Stimulated activated CD8-positive, alpha-beta memory T cell treated with anti-CD3 and anti-CD28 coated beads, Interleukin-4, amount 100 ng/mL, for 48 hours (primary cell): ENCODE measurements around the gene OCA2.
A peak's percentile ranks its signal among the peaks of the same experiment; 100 is the strongest.

Experiments used
- DNase-seq: peaks from one replicate; pipeline ENCODE4 v3.0.0-alpha.2; 2020

Gene OCA2

DNA sequence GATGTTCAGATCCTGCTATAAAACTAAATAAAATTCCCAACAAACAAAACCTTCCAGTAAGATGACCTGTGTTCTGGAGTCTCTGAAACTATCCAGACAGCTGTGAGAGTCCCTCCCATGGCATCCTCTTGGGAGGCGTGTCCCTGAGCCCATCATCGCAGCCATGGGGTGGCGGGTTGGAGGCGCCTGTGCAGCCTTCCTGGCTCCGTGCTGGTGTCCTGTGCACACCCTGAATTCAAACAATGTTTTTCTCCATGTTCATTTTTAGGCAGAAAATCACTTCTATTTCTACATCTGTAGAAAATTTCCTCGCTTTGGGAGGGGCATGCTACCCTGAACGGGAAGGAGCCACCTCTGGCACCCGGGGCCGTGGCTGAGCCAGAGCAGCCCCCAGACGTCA lies 19.4 kb upstream of the OCA2 start:
- DNase-seq: no peak

DNA sequence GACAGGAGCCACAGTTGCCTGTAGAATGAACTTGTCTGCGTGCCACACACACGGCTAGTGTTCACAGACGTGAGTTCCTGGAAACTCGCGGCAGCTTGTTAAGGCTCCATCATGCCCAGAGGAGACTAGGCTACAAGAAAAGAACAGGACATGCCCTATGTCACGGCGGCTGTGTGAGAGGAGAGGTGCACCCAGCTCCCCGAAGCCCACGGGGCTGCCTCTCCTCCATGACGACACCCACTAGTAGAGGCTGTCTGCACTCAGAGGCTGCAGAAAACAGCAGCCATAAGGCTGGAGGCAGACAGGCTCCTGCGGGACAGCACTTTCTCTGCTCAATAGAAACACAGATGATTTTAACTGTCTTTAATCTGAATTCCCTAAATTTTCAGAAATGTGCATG lies 19.0 kb upstream of the OCA2 start:
- no peak for DNase-seq

DNA sequence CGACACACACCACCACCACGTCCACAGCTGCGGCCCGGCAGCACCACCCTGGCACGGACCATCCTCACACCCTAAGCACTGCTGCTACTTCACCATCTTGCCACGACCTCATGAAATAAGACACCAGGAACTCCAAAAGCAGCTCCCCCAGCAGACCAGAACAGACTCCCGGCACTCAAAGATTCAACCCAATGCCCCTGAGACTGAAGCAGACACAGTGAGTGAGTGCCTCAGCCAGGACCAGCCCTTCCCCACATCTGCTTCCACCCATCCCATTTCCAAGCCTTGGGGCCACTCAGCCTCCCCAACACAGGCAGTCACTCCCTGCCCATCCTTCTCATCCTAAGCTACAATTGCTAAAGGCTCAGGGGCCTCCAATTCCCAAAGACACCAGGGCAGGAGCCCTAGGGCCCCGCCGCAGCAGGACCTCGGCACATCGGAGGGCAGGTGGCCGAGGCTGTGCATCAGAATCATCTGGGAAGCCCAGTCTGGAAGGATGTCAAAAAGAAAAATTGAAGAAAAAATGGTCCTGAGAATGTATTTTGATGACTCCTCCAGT lies 18.4 kb upstream of the OCA2 start:
- DNase-seq: no peak

DNA sequence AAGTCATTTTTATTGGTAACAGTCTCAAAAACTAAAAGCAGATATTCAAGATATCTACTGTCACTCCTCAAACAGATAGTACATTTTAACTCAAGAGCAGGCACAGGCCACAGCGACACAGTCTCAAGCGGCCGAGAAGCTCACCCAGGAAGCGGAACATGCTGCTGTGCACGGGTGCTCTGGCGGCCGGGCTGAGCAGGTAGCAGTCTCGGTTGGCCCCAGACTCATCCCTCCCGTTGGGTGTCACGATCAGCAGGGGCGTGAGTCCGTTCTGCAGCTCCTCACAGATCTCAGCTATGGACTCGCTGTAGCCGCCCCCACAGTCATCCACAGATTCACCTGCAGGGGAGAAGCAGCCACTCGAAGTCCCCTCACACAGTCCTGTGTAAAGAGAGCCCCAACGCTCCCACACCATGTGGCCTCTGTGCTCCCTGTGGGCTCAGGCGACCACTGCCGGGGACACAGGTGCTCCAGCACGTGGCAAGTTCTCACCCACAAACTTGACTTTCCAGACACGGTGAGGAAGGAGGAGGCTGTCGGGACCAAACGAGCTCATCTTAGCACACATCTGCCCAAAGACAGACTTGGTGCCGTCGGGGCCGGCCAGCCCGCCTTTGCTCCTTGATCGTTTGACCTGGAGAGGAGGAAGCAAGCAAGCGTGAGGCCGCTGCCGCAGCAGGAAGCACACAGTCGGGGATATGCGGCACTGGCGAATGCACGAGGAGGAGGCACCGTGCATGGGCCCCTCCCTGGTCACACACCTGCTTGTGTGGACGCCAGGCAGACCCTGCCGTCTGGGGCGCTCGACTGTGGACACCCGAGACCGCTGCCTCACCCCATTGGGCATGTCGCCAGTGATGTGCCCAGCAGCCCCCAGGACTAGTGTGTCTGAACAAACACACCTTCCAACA lies 17.7 kb upstream of the OCA2 start:
- DNase-seq: no peak

DNA sequence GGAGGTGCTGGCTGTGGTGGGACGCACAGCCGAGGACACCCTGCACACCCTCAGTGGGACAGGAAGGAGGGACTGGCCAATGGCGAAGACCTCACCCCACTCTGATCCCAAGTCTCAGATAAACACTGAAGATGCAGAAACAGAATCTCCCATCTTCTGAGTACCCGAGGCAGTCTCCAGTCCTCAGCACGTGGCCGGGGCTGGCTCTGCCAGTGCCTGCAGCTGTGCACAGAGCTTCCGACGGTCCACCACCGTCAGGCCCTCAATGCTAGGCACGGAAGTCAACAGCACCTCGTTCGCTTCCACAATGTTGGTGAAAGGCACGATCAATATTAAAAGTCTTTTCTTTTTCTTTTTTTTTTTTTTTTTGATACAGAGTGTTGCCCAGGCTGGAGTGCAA lies 16.8 kb upstream of the OCA2 start:
- DNase-seq: no peak

DNA sequence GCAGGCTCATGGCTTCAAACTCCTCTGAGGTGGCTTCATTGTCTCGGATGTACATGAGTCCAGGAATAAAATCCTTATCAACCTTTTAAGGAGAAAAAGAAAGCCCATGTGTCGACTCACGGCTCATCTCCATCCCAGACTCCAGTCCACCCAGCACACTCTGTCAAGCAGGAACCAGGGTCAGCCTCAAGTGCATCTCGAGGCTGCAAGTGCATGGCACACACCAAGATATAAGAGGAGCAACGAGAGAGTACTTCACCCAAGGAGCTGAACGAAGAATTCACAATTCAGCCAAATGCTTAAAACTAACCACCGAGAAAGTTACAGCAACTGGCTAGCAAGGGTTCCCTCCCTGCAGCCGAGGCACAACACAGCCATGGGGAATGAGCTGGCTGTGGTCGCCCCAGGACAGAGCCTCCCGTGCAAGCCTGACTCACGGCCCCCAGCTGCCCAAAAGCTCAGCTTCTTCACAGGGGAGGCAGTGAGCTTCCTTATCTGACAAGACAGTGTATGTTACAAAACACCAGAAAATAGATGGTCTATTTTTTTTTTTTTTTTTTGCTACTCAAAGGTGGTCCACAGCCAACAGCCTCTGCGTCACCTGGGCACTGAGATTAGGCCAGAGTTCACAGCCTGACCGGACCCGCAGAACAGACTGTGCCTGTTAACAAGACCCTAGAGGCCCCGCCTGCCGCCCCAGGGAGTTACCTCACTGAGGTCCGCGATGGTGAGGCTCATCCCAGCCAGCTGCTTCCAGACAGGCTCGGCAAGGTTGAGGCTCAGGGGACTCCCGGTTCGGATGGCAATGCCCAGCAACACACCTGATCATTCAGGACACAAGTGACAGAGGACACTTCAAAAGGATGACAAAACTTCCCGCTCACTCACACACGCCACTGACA lies 15.9 kb upstream of the OCA2 start:
- no peak for DNase-seq

DNA sequence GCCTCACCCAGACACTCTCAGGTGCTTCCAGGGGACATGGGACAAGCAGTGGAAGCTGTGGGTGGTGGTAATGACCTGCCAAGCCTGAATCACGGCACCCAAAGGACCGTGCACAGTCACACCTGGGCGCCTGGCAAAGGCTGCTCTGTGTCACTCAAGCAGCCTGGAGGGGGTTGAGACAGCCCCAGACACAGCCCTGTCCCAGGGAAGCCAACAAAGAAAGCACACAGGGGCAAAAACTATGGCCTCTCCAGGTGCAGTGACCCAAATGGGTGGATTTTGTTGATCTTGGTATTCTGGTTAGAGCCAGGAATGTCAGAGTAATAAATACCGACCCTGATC lies 15.0 kb upstream of the OCA2 start:
- no peak for DNase-seq

DNA sequence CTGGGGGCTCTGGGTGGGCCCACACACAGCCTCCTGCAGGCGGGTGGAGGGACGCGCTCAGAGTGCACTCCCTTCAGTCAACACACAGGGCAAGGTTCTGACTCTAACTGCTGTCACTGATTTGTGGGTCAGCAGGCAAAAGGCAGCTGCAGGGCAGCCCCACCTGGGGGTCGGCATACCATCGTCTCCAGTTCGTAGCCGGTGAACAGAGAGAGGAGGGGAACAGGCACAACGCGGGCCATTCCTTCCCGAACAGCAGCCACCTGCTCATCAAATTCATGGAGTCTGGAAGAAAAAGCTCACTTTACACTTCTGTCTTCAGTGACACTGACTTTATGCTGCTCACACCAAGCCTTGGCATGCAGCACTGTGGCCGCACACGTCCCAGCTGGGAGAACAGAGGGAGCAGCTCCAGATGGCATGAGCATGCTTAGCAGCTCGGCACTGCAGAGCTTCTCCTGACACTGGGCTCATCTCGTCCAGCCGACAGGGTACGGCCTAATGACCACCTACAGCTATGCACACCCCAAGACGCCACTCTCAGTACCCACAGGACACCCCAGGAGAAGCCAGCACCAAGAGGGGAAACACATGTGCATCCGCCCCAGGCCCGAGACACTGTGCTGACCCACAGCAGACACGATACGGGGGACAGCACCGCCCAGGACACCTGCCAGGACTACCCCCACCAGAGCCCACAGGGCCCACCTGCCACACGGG lies 14.4 kb upstream of the OCA2 start:
- DNase-seq: peak; percentile 9

DNA sequence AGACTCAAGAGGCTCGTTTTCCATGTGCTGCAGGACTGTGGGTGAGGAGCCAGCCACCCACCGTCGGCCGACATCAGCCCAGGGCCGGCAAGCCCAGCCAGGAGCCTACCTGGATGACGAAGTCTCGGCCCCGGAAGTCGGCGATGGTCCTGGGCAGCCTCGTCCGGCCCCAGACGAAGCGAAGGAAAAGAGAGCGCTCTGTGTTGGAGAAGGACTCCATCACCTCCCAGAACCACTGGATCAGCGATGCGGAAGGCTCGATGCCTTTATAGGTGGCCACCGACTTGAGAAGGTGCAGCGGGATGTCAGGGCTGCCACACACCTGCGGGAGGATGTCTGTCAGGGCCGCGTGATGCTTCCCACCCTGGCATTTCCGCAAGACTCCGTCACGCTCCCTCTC lies 13.8 kb upstream of the OCA2 start:
- peak; percentile 10 for DNase-seq

DNA sequence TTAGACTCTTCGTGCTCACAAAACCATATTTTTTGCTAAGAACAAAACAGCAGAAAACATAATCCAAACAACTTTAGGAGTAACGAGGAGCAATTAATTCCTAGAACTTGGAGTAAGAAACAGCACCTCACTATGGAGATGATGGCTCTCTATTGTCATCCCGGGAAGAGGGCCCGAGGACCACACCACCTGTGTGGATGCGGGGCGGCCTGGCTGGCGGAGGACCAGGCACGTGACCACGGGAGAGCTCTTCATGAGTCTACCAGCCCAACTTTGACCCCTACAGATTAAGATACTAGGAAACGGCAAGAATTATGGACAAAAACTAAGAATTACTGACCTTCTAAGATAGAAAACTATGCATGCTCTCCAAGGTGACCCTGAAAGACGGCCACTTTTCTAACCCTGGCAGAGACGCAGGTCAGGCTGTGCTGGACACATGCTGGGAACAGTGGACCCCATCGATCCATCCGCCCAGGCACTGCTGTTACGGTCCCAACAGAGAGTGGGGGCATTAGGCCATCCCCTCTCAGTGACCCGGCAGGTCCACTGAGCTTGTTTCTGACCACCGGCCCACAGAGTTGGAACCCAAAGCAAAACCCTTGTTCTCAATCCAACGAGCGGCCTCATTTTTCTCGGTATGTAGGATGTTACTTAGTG lies 13.1 kb upstream of the OCA2 start:
- DNase-seq: peak; percentile 17

DNA sequence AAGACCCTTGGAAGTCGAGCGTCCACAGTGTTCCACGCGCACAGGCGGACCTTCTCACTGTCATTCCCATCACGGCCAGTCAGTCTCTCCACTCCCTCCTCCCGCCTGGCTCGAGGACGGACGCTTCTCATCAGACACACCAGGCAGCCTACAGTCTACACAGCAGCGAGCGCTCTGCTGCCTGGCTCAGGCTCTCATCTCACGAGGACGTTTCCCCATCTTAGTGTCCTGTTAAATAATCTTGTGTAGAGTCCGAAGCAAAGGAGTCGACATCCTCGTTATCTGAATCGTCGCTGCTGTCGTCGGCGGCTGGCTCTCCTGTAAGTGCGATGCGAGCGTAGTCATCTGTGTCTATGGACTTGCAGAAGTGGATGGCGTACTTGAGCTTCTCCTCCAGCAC lies 12.4 kb upstream of the OCA2 start:
- DNase-seq: no peak

DNA sequence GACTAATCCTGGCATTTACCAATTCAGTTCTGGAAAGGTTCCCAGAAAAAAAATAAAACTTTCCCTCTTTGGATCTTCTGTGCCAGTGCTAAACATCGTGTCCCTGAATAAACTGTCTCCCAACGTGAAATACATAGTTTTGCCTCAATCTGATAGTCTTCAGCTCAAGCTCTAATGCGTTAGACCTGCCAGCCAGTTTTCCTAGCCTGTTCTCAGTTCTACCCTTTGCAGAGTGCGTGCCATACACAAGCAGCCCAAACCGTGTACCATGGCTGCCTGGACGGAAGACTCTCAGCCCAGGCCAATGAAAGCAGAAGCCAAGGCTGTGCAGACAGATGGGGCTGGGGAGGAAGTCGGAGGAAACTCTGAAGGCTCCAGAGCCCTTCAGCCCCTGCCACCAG lies 11.4 kb upstream of the OCA2 start:
- no peak for DNase-seq

DNA sequence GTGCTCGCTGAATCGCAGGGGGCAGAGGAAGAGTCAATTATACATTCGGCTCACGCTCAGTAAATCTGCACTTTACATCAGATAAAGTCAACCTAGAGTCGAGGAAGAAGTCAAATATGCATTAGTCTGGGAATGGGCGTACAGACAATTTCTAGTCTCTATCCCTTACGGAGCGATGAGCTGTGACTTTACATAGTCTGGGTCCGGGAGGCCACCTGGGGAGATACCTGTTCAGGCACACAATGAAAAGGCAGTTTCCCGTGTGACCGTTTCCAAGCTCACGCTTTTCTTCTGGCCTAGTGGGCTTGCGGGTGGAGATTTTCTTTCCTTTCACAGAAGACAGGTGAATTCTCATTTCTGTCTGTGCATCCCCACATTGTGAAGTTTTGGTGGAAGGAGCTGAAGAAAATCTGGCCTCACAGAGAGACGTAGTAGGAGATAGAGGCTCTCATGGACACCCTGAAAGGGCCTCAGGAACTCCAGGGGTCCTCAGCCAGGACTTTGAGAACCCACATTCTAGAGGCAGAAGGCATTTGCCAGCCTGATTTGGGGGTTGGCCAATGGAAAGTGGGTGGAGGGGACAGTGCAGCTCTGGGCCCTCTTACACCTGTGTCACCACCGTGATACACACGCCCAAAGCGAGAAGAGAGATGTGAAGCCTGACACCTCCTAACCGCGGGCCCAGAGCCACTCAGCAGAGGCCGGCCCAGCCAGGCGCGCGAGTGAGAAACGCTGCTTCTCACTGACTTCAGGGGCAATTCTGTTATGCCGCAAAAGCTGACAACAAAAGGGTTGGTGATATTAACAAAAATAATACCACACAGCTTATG lies 10.7 kb upstream of the OCA2 start:
- peak; percentile 20 for DNase-seq

DNA sequence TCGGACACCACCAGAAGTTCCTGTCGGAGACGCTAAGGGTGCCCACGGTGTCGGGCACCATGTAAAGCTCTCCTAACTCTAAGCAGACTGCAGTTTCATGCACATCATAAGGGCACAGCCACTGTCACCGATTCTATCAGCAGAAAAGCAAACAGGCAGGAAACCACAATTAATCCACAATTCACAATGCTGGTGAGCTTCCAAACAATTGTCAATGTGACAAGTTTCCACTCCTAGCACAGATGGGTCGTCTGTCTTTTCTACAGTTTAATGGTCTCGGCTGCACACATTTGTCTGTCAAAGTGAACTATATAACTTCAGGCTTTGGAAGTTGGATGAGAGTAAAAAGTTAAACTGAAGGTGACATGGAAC lies 8.8 kb upstream of the OCA2 start:
- no peak for DNase-seq

DNA sequence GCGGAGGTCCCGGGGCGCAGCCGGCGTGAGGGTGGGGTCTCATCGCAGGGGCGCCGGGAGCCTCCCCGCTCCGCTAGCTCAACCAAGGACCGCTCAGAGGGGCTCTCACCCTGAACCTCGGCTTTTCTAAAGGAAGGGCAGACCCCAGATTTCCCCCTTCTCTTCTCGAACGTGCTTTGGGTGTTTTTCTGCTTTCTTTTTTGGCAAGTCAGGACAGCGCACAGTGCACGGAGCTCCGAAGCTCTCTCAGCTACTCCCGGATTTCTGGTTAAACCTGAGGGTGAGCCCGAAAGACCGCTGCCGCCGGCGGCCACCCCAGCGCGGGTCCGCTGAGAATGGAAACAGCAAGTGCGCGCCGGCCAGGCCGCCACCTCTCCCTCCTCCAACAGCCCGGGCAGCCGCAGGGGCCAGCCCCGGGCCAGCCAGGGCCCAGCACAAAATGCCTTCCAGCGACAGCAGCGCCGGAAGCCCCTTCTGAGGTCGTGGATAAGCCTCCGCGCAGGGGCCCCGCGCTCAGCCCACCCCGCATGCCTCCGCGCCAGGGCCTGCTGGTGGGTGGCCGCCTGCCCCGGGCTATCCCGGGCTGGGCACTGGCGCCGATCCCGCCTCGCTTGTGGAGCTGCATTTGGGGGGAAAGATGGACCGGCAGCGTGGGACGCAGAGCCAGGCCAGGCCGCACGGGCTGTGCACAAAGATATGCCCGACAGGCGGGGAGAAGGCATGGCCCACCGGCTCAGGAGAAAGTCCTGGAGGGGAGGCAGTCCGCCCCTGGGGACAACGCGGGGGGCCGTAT lies 8.2 kb upstream of the OCA2 start:
- no peak for DNase-seq

DNA sequence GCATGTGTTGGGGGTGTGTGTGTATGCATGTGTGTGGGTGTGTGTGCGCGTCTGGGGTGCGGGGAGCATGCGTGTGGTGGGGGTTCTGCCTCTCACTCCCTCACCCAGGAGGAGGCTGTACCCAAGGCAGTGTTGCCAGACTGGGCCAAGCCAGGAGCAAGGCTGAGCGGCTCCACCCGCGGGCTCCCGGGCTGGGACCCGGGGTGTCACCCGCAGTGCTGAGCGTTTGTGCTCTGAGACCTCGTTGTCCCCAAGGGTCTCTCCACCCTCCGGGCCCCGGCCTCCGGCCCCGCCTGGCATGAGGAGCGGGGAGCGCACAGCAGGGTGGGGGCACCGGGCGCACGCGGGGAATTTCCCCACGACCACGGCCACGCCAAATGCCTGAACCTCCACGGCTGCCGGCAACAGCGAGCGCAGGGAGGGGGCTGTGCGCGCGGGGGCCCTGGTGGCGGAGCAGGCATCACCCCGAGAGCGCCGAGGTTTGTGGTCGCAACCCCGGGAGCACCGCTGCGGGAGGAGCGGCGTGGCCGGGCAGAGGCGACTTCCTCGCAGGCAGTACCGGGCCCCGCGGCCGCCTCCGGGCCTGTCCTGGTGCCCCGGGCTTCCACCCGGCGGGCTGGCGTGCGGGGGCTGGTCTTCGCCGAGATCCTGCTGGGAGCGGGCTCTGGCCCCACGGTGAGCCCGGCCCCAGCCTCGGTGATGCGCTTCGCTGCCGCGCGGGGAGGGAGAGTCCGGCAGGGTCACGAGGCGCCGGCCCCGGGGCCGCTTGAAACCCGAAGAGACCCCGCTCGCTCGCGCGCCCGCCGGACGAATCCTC lies 7.4 kb upstream of the OCA2 start:
- DNase-seq: peak; percentile 37

DNA sequence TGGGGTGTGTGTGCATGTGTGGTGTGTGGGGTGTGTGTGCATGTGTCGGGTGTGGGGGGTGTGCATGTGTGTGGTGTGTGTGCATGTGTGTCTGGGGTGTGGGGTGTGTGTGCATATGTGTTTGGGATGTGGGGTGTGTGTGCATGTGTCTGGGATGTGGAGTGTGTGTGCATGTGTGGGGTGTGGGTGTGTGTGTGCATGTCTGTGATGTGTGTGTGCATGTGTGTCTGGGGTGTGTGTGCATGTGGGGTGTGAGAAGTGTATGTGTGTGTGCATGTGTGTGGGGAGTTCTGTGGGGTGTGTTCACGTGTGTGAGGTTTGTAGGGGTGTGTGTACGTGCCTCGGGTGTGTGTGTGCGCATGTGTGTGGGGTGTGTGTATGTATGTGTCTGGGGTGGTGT lies 6.7 kb upstream of the OCA2 start:
- no peak for DNase-seq

DNA sequence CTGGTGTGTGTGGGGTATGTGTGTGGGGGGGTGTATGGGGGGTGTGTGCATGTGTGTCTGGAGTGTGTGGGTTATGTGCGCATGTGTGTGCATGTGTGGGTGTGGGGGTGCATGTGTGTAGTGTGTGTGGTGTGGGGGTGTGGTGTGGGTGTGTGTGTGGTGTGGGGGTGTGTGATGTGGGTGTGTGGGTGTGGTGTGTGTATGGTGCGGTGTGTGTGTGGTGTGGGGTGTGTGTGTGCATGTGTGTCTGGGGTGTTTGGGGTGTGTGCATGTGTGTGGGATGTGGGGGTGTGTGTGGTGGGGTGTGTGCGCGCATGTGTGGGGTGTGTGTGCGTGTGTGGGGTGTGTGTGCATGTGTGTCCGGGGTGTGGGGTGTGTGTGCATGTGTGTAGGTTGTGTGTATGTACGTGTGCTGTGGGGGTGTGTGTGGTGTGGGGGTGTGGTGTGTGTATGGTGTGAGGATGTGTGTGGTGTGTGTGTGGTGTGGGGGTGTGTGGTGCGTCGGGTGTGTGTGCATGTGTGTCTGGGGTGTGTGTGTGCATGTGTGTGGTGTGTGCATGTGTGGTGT lies 6.2 kb upstream of the OCA2 start:
- DNase-seq: no peak

DNA sequence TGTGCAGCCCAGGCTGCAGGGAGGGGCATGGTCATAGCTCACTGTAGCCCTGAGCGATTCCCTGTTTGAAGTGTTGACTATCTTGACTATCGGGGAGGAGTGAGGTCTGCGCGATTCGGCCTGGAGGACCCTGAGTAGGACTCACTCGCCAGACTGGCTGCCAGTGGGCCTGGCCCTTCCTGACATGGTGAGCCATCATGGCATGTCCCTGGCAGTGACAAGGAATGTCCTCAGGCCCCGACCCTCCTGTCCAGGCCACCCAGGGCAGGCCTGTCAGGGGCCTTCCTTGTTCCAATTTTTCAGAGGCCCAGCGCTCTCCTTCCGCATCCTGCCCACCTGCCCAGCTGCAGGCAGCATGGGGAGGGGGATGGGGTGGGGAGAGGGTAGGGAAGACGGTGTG lies 5.2 kb upstream of the OCA2 start:
- no peak for DNase-seq

DNA sequence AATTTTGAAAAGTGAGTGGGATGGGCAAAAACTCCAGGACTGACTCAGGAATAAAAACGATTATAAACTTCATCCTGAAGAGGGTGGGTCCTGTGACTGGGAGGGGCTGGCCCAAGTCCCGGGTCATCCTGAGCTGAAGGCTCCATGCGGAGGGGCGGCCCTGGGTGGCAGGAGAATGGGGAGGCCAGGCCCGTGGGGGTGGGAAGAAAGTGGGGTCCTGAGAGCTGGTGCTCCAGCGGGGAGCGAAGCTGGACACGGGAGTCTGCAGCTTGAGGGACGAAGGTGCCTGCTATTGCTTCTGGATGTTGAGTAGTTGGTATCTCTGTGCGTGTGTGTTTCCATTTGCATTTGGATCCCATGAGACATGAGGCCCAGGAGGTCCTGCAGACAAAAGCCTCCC lies 4.7 kb upstream of the OCA2 start:
- DNase-seq: no peak
